Activated naive CD8-positive, alpha-beta T cell (primary cell): ENCODE measurements around the gene HECA.
"Not testable (repeated sequence)": the region's sequence is repeated elsewhere in the genome, so short reads cannot be mapped to it uniquely, and the experiment has no call there.

Source experiments
- H3K27ac Mint-ChIP-seq: one replicate; pipeline ENCODE4 v1.8.0; 2021; ENCODE audit warnings: mixed read lengths
- H3K27me3 Mint-ChIP-seq: one replicate; pipeline ENCODE4 v1.8.0; 2021; ENCODE audit warnings: mixed read lengths
- H3K36me3 Mint-ChIP-seq: one replicate; pipeline ENCODE4 v1.8.0; 2021; ENCODE audit warnings: mixed read lengths
- H3K4me1 Mint-ChIP-seq: one replicate; pipeline ENCODE4 v1.8.0; 2021; ENCODE audit warnings: low read depth, mixed read lengths
- H3K4me3 Mint-ChIP-seq: one replicate; pipeline ENCODE4 v1.8.0; 2021; ENCODE audit warnings: mild to moderate bottlenecking, mixed read lengths
- H3K9me3 Mint-ChIP-seq: one replicate; pipeline ENCODE4 v1.8.0; 2021; ENCODE audit warnings: low read depth, mixed read lengths

Gene HECA

GRCh38 chr6:139134817-139135577 lies at the start of gene HECA:
TSS of gene HECA (plus strand) at chr6:139135080. CDS start at chr6:139135397, 317 bp downstream.
- Mint-ChIP-seq H3K4me1 (peaks cover 74% of the 10 kb centered on the region), H3K27me3 (no peaks in the 10 kb centered on the region), H3K9me3 (no peaks in the 10 kb centered on the region), H3K36me3 (peaks cover 8% of the 10 kb centered on the region), H3K27ac (peak within 1 kb of the TSS; percentile 99), H3K4me3 (peak within 1 kb of the TSS; percentile 94)

GRCh38 chr6:139091826-139092225 lies 43.1 kb upstream of the HECA start:
- H3K27ac Mint-ChIP-seq = no peak overlapping the region
- peaks cover 13% of the 10 kb centered on the region for H3K4me1 Mint-ChIP-seq
- H3K36me3 Mint-ChIP-seq = peaks cover 9% of the 10 kb centered on the region
- H3K27me3 Mint-ChIP-seq = no peaks in the 10 kb centered on the region
- H3K9me3 Mint-ChIP-seq = peaks cover 3% of the 10 kb centered on the region
- H3K4me3 Mint-ChIP-seq = no peak overlapping the region

GRCh38 chr6:139099984-139100383 lies 34.9 kb upstream of the HECA start:
- H3K27me3 Mint-ChIP-seq = no peaks in the 10 kb centered on the region
- H3K4me3 Mint-ChIP-seq = no peak overlapping the region
- H3K9me3 Mint-ChIP-seq = no peaks in the 10 kb centered on the region
- H3K36me3 Mint-ChIP-seq = peaks cover 2% of the 10 kb centered on the region
- peaks cover 13% of the 10 kb centered on the region for H3K4me1 Mint-ChIP-seq
- no peak overlapping the region for H3K27ac Mint-ChIP-seq

GRCh38 chr6:139107051-139107450 lies 27.8 kb upstream of the HECA start:
- H3K27me3 Mint-ChIP-seq = no peaks in the 10 kb centered on the region
- peaks cover 46% of the 10 kb centered on the region for H3K4me1 Mint-ChIP-seq
- peaks cover 2% of the 10 kb centered on the region for H3K36me3 Mint-ChIP-seq
- H3K9me3 Mint-ChIP-seq = no peaks in the 10 kb centered on the region
- H3K27ac Mint-ChIP-seq = no peak overlapping the region
- no peak overlapping the region for H3K4me3 Mint-ChIP-seq

GRCh38 chr6:139108378-139108777 lies 26.5 kb upstream of the HECA start:
- Mint-ChIP-seq H3K9me3 (no peaks in the 10 kb centered on the region), H3K4me1 (peaks cover 56% of the 10 kb centered on the region), H3K4me3 (no peak overlapping the region), H3K27me3 (no peaks in the 10 kb centered on the region), H3K27ac (no peak overlapping the region), H3K36me3 (peaks cover 2% of the 10 kb centered on the region)

- Mint-ChIP-seq H3K9me3 (no peaks in the 10 kb centered on the region), H3K36me3 (no peaks in the 10 kb centered on the region), H3K27me3 (no peaks in the 10 kb centered on the region), H3K27ac (no peak overlapping the region), H3K4me1 (peaks cover 62% of the 10 kb centered on the region), H3K4me3 (no peak overlapping the region)
Observed at GRCh38 chr6:139109558-139109957, 25.3 kb upstream of the HECA start.

GRCh38 chr6:139112146-139112545 lies 22.7 kb upstream of the HECA start:
- no peaks in the 10 kb centered on the region for H3K9me3 Mint-ChIP-seq
- no peak overlapping the region for H3K4me3 Mint-ChIP-seq
- peaks cover 78% of the 10 kb centered on the region for H3K4me1 Mint-ChIP-seq
- no peaks in the 10 kb centered on the region for H3K27me3 Mint-ChIP-seq
- H3K27ac Mint-ChIP-seq = peak overlapping the region; percentile 77
- no peaks in the 10 kb centered on the region for H3K36me3 Mint-ChIP-seq

GRCh38 chr6:139112561-139112960 lies 22.3 kb upstream of the HECA start:
- peak overlapping the region; percentile 63 for H3K4me3 Mint-ChIP-seq
- H3K9me3 Mint-ChIP-seq = no peaks in the 10 kb centered on the region
- H3K27ac Mint-ChIP-seq = peak overlapping the region; percentile 91
- no peaks in the 10 kb centered on the region for H3K27me3 Mint-ChIP-seq
- H3K36me3 Mint-ChIP-seq = no peaks in the 10 kb centered on the region
- H3K4me1 Mint-ChIP-seq = peaks cover 82% of the 10 kb centered on the region

GRCh38 chr6:139114746-139115145 lies 20.1 kb upstream of the HECA start:
- Mint-ChIP-seq H3K4me1 (peaks cover 74% of the 10 kb centered on the region), H3K36me3 (peaks cover 8% of the 10 kb centered on the region), H3K9me3 (peaks cover 2% of the 10 kb centered on the region), H3K4me3 (no peak overlapping the region), H3K27me3 (no peaks in the 10 kb centered on the region), H3K27ac (peak overlapping the region; percentile 11)

GRCh38 chr6:139115989-139116758 lies 18.7 kb upstream of the HECA start:
- peak overlapping the region; percentile 63 for H3K4me3 Mint-ChIP-seq
- H3K36me3 Mint-ChIP-seq = peaks cover 15% of the 10 kb centered on the region
- peak overlapping the region; percentile 76 for H3K27ac Mint-ChIP-seq
- no peaks in the 10 kb centered on the region for H3K27me3 Mint-ChIP-seq
- H3K4me1 Mint-ChIP-seq = peaks cover 62% of the 10 kb centered on the region
- peaks cover 11% of the 10 kb centered on the region for H3K9me3 Mint-ChIP-seq

GRCh38 chr6:139117734-139118133 lies 17.1 kb upstream of the HECA start:
- no peaks in the 10 kb centered on the region for H3K27me3 Mint-ChIP-seq
- peaks cover 15% of the 10 kb centered on the region for H3K36me3 Mint-ChIP-seq
- no peak overlapping the region for H3K27ac Mint-ChIP-seq
- H3K4me1 Mint-ChIP-seq = peaks cover 48% of the 10 kb centered on the region
- no peak overlapping the region for H3K4me3 Mint-ChIP-seq
- peaks cover 11% of the 10 kb centered on the region for H3K9me3 Mint-ChIP-seq

- Mint-ChIP-seq H3K36me3 (peaks cover 15% of the 10 kb centered on the region), H3K9me3 (peaks cover 11% of the 10 kb centered on the region), H3K4me1 (peaks cover 38% of the 10 kb centered on the region), H3K4me3 (no peak overlapping the region), H3K27ac (peak overlapping the region; percentile 16), H3K27me3 (no peaks in the 10 kb centered on the region)
Observed at GRCh38 chr6:139119552-139119951, 15.3 kb upstream of the HECA start.

- Mint-ChIP-seq H3K36me3 (peaks cover 14% of the 10 kb centered on the region), H3K9me3 (peaks cover 11% of the 10 kb centered on the region), H3K4me1 (peaks cover 42% of the 10 kb centered on the region)
- not testable (repeated sequence) for H3K4me3 Mint-ChIP-seq, H3K27ac Mint-ChIP-seq, H3K27me3 Mint-ChIP-seq
Observed at GRCh38 chr6:139122823-139123222, 12.1 kb upstream of the HECA start.

- H3K4me3 Mint-ChIP-seq = peak overlapping the region; percentile 48
- peaks cover 4% of the 10 kb centered on the region for H3K36me3 Mint-ChIP-seq
- peaks cover 6% of the 10 kb centered on the region for H3K9me3 Mint-ChIP-seq
- peak overlapping the region; percentile 91 for H3K27ac Mint-ChIP-seq
- H3K27me3 Mint-ChIP-seq = no peaks in the 10 kb centered on the region
- H3K4me1 Mint-ChIP-seq = peaks cover 57% of the 10 kb centered on the region
Observed at GRCh38 chr6:139124887-139125672, 9.8 kb upstream of the HECA start.

GRCh38 chr6:139126255-139126654 lies 8.6 kb upstream of the HECA start:
- Mint-ChIP-seq H3K27me3 (no peaks in the 10 kb centered on the region), H3K4me3 (peak overlapping the region; percentile 52), H3K27ac (peak overlapping the region; percentile 91), H3K9me3 (no peaks in the 10 kb centered on the region), H3K36me3 (no peaks in the 10 kb centered on the region), H3K4me1 (peaks cover 64% of the 10 kb centered on the region)
